HepG2 (cell line): ENCODE measurements around the gene LENG1. TPM values are rescaled to one million over a fixed set of nuclear protein-coding genes. Genes with fewer than 3 reads are reported as not detected.

Experiments
- CBFB ChIP-seq: sonication (generic); formaldehyde crosslinking; IDR thresholded peaks from 2 replicates; pipeline ENCODE4 v1.4.0; 2020; ENCODE audit warnings: missing genetic modification reagents
- GATA4 ChIP-seq: sonication (generic); IDR thresholded peaks from 2 replicates; pipeline ENCODE4 v1.6.1; 2016; ENCODE audit warnings: antibody characterized with exemption, low read depth, borderline replicate concordance
- GATAD1 ChIP-seq: IDR thresholded peaks from 2 replicates; pipeline ENCODE4 v1.6.1; 2016; ENCODE audit warnings: missing genetic modification reagents, missing compliant biosample characterization
- MAZ ChIP-seq, 2 experiments: sonication (generic) in 1 of 2; formaldehyde crosslinking in 1 of 2; IDR thresholded peaks; 2 replicates each; pipeline versions ENCODE4 v1.5.0 to v1.6.1; 2012 to 2020; ENCODE audit warnings: low read depth in 2 of 2, mild to moderate bottlenecking in 2 of 2, borderline replicate concordance in 1 of 2, improper control_type of control experiment in 1 of 2, low read length in 1 of 2, missing genetic modification reagents in 1 of 2, moderate library complexity in 1 of 2
- MIXL1 ChIP-seq: IDR thresholded peaks from 2 replicates; pipeline ENCODE4 v1.6.1; 2016
- SPEN ChIP-seq: sonication (generic); formaldehyde crosslinking; IDR thresholded peaks from 2 replicates; pipeline ENCODE4 v1.5.1; 2020; ENCODE audit warnings: low read depth, mild to moderate bottlenecking, missing genetic modification reagents
- THAP9 ChIP-seq: sonication (generic); formaldehyde crosslinking; IDR thresholded peaks from 2 replicates; pipeline ENCODE4; 2020; ENCODE audit warnings: missing genetic modification reagents, mild to moderate bottlenecking, borderline replicate concordance
- TP53 ChIP-seq: sonication (generic); formaldehyde crosslinking; conservative IDR thresholded peaks from 2 replicates; pipeline ENCODE4 v1.4.0; 2020; ENCODE audit warnings: missing genetic modification reagents
- TSC22D2 ChIP-seq: sonication (generic); formaldehyde crosslinking; IDR thresholded peaks from 2 replicates; pipeline ENCODE4 v1.5.1; 2020; ENCODE audit warnings: missing genetic modification reagents, mild to moderate bottlenecking, borderline replicate concordance
- ZBTB34 ChIP-seq: sonication (generic); formaldehyde crosslinking; IDR thresholded peaks from 2 replicates; pipeline ENCODE4 v1.8.0; 2022; ENCODE audit warnings: mild to moderate bottlenecking, missing genetic modification reagents
- ZNF136 ChIP-seq: sonication (generic); formaldehyde crosslinking; IDR thresholded peaks from 2 replicates; pipeline ENCODE4 v1.8.1; 2022; ENCODE audit warnings: low read depth, mild to moderate bottlenecking, moderate library complexity, missing genetic modification reagents
- ZNF234 ChIP-seq: sonication (generic); formaldehyde crosslinking; conservative IDR thresholded peaks from 2 replicates; pipeline ENCODE4 v1.5.1; 2020; ENCODE audit warnings: mild to moderate bottlenecking, missing genetic modification reagents
- ZNF264 ChIP-seq: sonication (generic); formaldehyde crosslinking; IDR thresholded peaks from 2 replicates; pipeline ENCODE4 v1.4.0; 2020; ENCODE audit warnings: missing genetic modification reagents
- ZNF503 ChIP-seq: sonication (generic); formaldehyde crosslinking; IDR thresholded peaks from 2 replicates; pipeline ENCODE4 v1.4.0; 2020; ENCODE audit warnings: missing genetic modification reagents
- ZNF547 ChIP-seq: sonication (generic); formaldehyde crosslinking; IDR thresholded peaks from 2 replicates; pipeline ENCODE4 v1.5.1; 2020; ENCODE audit warnings: mild to moderate bottlenecking, missing genetic modification reagents
- ZNF607 ChIP-seq: sonication (generic); formaldehyde crosslinking; IDR thresholded peaks from 2 replicates; pipeline ENCODE4 v1.5.1; 2020; ENCODE audit warnings: missing genetic modification reagents, mild to moderate bottlenecking, borderline replicate concordance
- ZNF703 ChIP-seq: sonication (generic); formaldehyde crosslinking; IDR thresholded peaks from 2 replicates; pipeline ENCODE4 v1.5.1; 2020; ENCODE audit warnings: missing genetic modification reagents, mild to moderate bottlenecking, moderate library complexity, borderline replicate concordance
- polyA plus RNA-seq, 8 experiments: library from polyadenylated mRNA; depleted of rRNA in 3 of 8; stranded (reverse) in 7 of 8; unstranded in 1 of 8; fragments of >200 nt; fragmentation: Illumina TruSeq in 4 of 8; extraction: Trizol in 4 of 8; gene quantifications; 2 replicates each; pipeline versions ENCODE4 v1.2.1 to v1.2.3, GENCODE V29; 2011 to 2016; ENCODE audit warnings: low read depth in 4 of 8, missing spikeins in 1 of 8, mixed read lengths in 1 of 8; ENCODE audit not compliant: insufficient read depth in 1 of 8
- total RNA-seq, 5 experiments: library from RNA; depleted of rRNA; stranded (reverse); fragments of >200 nt; fragmentation: Illumina TruSeq; extraction: Trizol; gene quantifications; 2 replicates each; pipeline ENCODE4 v1.2.3, GENCODE V29; 2016; ENCODE audit warnings: low read depth in 1 of 5
- TF ChIP-seq, protein P1 (sequence below): sonication (generic); formaldehyde crosslinking; IDR thresholded peaks from 2 replicates; pipeline ENCODE4 v1.5.0; 2020; ENCODE audit warnings: missing genetic modification reagents, mild to moderate bottlenecking, borderline replicate concordance
- TF ChIP-seq, protein P2 (sequence below): IDR thresholded peaks from 2 replicates; pipeline ENCODE4 v1.6.1; 2018; ENCODE audit warnings: missing genetic modification reagents, mild to moderate bottlenecking, missing compliant biosample characterization

The LENG1 gene
- total and polyA plus RNA-seq, 2 of the 13 experiments (the other 11 are each of a cell fraction or from before 2014, with no cell fraction given): 1.8 to 3.8 TPM

- TF ChIP-seq, protein P1, sequence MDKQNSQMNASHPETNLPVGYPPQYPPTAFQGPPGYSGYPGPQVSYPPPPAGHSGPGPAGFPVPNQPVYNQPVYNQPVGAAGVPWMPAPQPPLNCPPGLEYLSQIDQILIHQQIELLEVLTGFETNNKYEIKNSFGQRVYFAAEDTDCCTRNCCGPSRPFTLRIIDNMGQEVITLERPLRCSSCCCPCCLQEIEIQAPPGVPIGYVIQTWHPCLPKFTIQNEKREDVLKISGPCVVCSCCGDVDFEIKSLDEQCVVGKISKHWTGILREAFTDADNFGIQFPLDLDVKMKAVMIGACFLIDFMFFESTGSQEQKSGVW (CRISPR knock-in tag): no peak
- TF ChIP-seq ZNF607 (CRISPR knock-in tag) (no peak; the same call in 1 of the 2 replicates), SPEN (CRISPR knock-in tag) (peak; percentile 59; the same call in 1 of the 2 replicates), ZNF136 (CRISPR knock-in tag) (no peak), ZBTB34 (0 out of 2 replicates have a peak, but pooled peaks have one; percentile 7), ZNF264 (CRISPR knock-in tag) (0 out of 2 replicates have a peak, but pooled peaks have one; percentile 22), GATA4 (peak; percentile 56; the same call in 1 of the 2 replicates), MIXL1 (0 out of 2 replicates have a peak, but pooled peaks have one; percentile 13), GATAD1 (CRISPR knock-in tag) (peak; percentile 82), ZNF703 (CRISPR knock-in tag) (no peak), ZNF503 (no peak), TP53 (no peak), TSC22D2 (CRISPR knock-in tag) (peak; percentile 90; the same call in 1 of the 2 replicates), MAZ (IDR thresholded peaks at IDR 0.05; ENCODE audit: borderline replicate concordance, low read depth, low read length) (peak; percentile 22), MAZ (CRISPR knock-in tag; IDR thresholded peaks at IDR 0.05; ENCODE audit: low read depth) (peak; percentile 70), ZNF234 (CRISPR knock-in tag) (no peak), THAP9 (CRISPR knock-in tag) (peak; percentile 87; the same call in 1 of the 2 replicates), ZNF547 (peak; percentile 26; the same call in 1 of the 2 replicates), CBFB (peak; percentile 74; the same call in 1 of the 2 replicates)
- TF ChIP-seq, protein P2, sequence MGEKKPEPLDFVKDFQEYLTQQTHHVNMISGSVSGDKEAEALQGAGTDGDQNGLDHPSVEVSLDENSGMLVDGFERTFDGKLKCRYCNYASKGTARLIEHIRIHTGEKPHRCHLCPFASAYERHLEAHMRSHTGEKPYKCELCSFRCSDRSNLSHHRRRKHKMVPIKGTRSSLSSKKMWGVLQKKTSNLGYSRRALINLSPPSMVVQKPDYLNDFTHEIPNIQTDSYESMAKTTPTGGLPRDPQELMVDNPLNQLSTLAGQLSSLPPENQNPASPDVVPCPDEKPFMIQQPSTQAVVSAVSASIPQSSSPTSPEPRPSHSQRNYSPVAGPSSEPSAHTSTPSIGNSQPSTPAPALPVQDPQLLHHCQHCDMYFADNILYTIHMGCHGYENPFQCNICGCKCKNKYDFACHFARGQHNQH (CRISPR knock-in tag): 0 out of 2 replicates have a peak, but pooled peaks have one; percentile 28
Observed at GRCh38 chr19:54159352-54160181, at the start of gene LENG1 (continued).
